Activated naive CD8-positive, alpha-beta T cell (primary cell): ENCODE measurements around the gene TBC1D20.

Source experiments
- H3K27ac Mint-ChIP-seq: one replicate; pipeline ENCODE4 v1.8.0; 2021; ENCODE audit warnings: mixed read lengths
- H3K27me3 Mint-ChIP-seq: one replicate; pipeline ENCODE4 v1.8.0; 2021; ENCODE audit warnings: mixed read lengths
- H3K36me3 Mint-ChIP-seq: one replicate; pipeline ENCODE4 v1.8.0; 2021; ENCODE audit warnings: mixed read lengths
- H3K4me1 Mint-ChIP-seq: one replicate; pipeline ENCODE4 v1.8.0; 2021; ENCODE audit warnings: low read depth, mixed read lengths
- H3K4me3 Mint-ChIP-seq: one replicate; pipeline ENCODE4 v1.8.0; 2021; ENCODE audit warnings: mild to moderate bottlenecking, mixed read lengths
- H3K9me3 Mint-ChIP-seq: one replicate; pipeline ENCODE4 v1.8.0; 2021; ENCODE audit warnings: low read depth, mixed read lengths

The TBC1D20 gene

GRCh38 chr20:420721-421574 lies 41.4 kb downstream of the TBC1D20 start:
- Mint-ChIP-seq H3K4me1 (peaks cover 11% of the 10 kb centered on the region), H3K27ac (peak overlapping the region; percentile 61), H3K27me3 (no peaks in the 10 kb centered on the region), H3K4me3 (no peak overlapping the region), H3K9me3 (no peaks in the 10 kb centered on the region), H3K36me3 (peaks cover 16% of the 10 kb centered on the region)

GRCh38 chr20:420166-420620 lies 42.1 kb downstream of the TBC1D20 start:
- Mint-ChIP-seq H3K4me3 (no peak overlapping the region), H3K27ac (no peak overlapping the region), H3K9me3 (no peaks in the 10 kb centered on the region), H3K4me1 (peaks cover 17% of the 10 kb centered on the region), H3K27me3 (no peaks in the 10 kb centered on the region), H3K36me3 (peaks cover 16% of the 10 kb centered on the region)

- no peak overlapping the region for H3K4me3 Mint-ChIP-seq
- no peaks in the 10 kb centered on the region for H3K9me3 Mint-ChIP-seq
- no peak overlapping the region for H3K27ac Mint-ChIP-seq
- peaks cover 16% of the 10 kb centered on the region for H3K36me3 Mint-ChIP-seq
- H3K4me1 Mint-ChIP-seq: peaks cover 18% of the 10 kb centered on the region
- H3K27me3 Mint-ChIP-seq: no peaks in the 10 kb centered on the region
Observed at GRCh38 chr20:419556-420165, 42.7 kb downstream of the TBC1D20 start.

- peaks cover 20% of the 10 kb centered on the region for H3K4me1 Mint-ChIP-seq
- no peak overlapping the region for H3K4me3 Mint-ChIP-seq
- no peaks in the 10 kb centered on the region for H3K9me3 Mint-ChIP-seq
- peaks cover 14% of the 10 kb centered on the region for H3K36me3 Mint-ChIP-seq
- no peaks in the 10 kb centered on the region for H3K27me3 Mint-ChIP-seq
- no peak overlapping the region for H3K27ac Mint-ChIP-seq
Observed at GRCh38 chr20:418858-419365, 43.4 kb downstream of the TBC1D20 start.

- Mint-ChIP-seq H3K27me3 (no peaks in the 10 kb centered on the region), H3K4me3 (no peak overlapping the region)
Observed at GRCh38 chr20:417801-418342, 44.5 kb downstream of the TBC1D20 start.

GRCh38 chr20:416950-417800 lies 45.2 kb downstream of the TBC1D20 start:
- peaks cover 34% of the 10 kb centered on the region for H3K4me1 Mint-ChIP-seq
- no peak overlapping the region for H3K27ac Mint-ChIP-seq
- peaks cover 15% of the 10 kb centered on the region for H3K36me3 Mint-ChIP-seq
- H3K27me3 Mint-ChIP-seq: no peaks in the 10 kb centered on the region
- H3K9me3 Mint-ChIP-seq: no peaks in the 10 kb centered on the region
- no peak overlapping the region for H3K4me3 Mint-ChIP-seq

More at GRCh38 chr20:417801-418342, 44.5 kb downstream of the TBC1D20 start:
- Mint-ChIP-seq H3K9me3 (no peaks in the 10 kb centered on the region), H3K36me3 (peaks cover 14% of the 10 kb centered on the region), H3K4me1 (peaks cover 30% of the 10 kb centered on the region), H3K27ac (no peak overlapping the region)

- Mint-ChIP-seq H3K9me3 (no peaks in the 10 kb centered on the region), H3K27me3 (no peaks in the 10 kb centered on the region), H3K4me3 (no peak overlapping the region), H3K36me3 (peaks cover 19% of the 10 kb centered on the region), H3K27ac (no peak overlapping the region), H3K4me1 (peaks cover 38% of the 10 kb centered on the region)
Observed at GRCh38 chr20:415820-416322, 46.5 kb downstream of the TBC1D20 start.

GRCh38 chr20:414161-414560 lies 48.2 kb downstream of the TBC1D20 start:
- Mint-ChIP-seq H3K27me3 (no peaks in the 10 kb centered on the region), H3K4me1 (peaks cover 56% of the 10 kb centered on the region), H3K36me3 (peaks cover 22% of the 10 kb centered on the region), H3K4me3 (no peak overlapping the region), H3K27ac (no peak overlapping the region), H3K9me3 (no peaks in the 10 kb centered on the region)

GRCh38 chr20:412081-412480 lies 50.3 kb downstream of the TBC1D20 start:
- peaks cover 61% of the 10 kb centered on the region for H3K4me1 Mint-ChIP-seq
- no peaks in the 10 kb centered on the region for H3K27me3 Mint-ChIP-seq
- peaks cover 19% of the 10 kb centered on the region for H3K36me3 Mint-ChIP-seq
- H3K9me3 Mint-ChIP-seq: no peaks in the 10 kb centered on the region
- no peak overlapping the region for H3K4me3 Mint-ChIP-seq
- H3K27ac Mint-ChIP-seq: no peak overlapping the region

- no peaks in the 10 kb centered on the region for H3K27me3 Mint-ChIP-seq
- H3K4me1 Mint-ChIP-seq: peaks cover 56% of the 10 kb centered on the region
- no peaks in the 10 kb centered on the region for H3K9me3 Mint-ChIP-seq
- H3K4me3 Mint-ChIP-seq: peak overlapping the region; percentile 96
- H3K27ac Mint-ChIP-seq: peak overlapping the region; percentile 92
- H3K36me3 Mint-ChIP-seq: peaks cover 16% of the 10 kb centered on the region
Observed at GRCh38 chr20:409697-410559, 52.4 kb downstream of the TBC1D20 start.

GRCh38 chr20:408843-409696 lies 53.3 kb downstream of the TBC1D20 start:
- Mint-ChIP-seq H3K27me3 (no peaks in the 10 kb centered on the region), H3K36me3 (peaks cover 16% of the 10 kb centered on the region), H3K27ac (peak overlapping the region; percentile 92), H3K4me3 (peak overlapping the region; percentile 96), H3K4me1 (peaks cover 51% of the 10 kb centered on the region), H3K9me3 (no peaks in the 10 kb centered on the region)

- H3K27me3 Mint-ChIP-seq: no peaks in the 10 kb centered on the region
- H3K27ac Mint-ChIP-seq: peak within 1 kb of the TSS; percentile 97
- H3K36me3 Mint-ChIP-seq: peaks cover 14% of the 10 kb centered on the region
- peaks cover 42% of the 10 kb centered on the region for H3K4me1 Mint-ChIP-seq
- H3K9me3 Mint-ChIP-seq: no peaks in the 10 kb centered on the region
- peak within 1 kb of the TSS; percentile 96 for H3K4me3 Mint-ChIP-seq
Observed at GRCh38 chr20:407953-408842, 54.1 kb downstream of the TBC1D20 start, which contains the start of gene RBCK1. TSS of gene RBCK1 (plus strand) at chr20:408299. CDS start at chr20:408758, 459 bp downstream.
